IPS-15b (cell line): Measurements from ENCODE around the gene TNS3.
"Not testable (repeated sequence)": the region's sequence is repeated elsewhere in the genome, so short reads cannot be mapped to it uniquely, and the experiment has no call there.

Source experiments
- H3K27me3 ChIP-seq: one replicate; pipeline ENCODE4 v1.6.1; 2013; ENCODE audit warnings: low read length; ENCODE audit not compliant: control insufficient read depth, insufficient read depth
- H3K36me3 ChIP-seq: one replicate; pipeline ENCODE4 v1.6.1; 2013; ENCODE audit warnings: low read length; ENCODE audit not compliant: control insufficient read depth, insufficient read depth
- H3K4me1 ChIP-seq: one replicate; pipeline ENCODE4 v1.6.1; 2013; ENCODE audit warnings: mild to moderate bottlenecking, low read length; ENCODE audit not compliant: control insufficient read depth, insufficient read depth
- H3K4me3 ChIP-seq: one replicate; pipeline ENCODE4 v1.5.1; 2013; ENCODE audit warnings: low read depth, low read length
- H3K9ac ChIP-seq: one replicate; pipeline ENCODE4 v1.6.1; 2013; ENCODE audit warnings: low read depth, mild to moderate bottlenecking, low read length
- H3K9me3 ChIP-seq: one replicate; pipeline ENCODE4 v1.6.1; 2013; ENCODE audit warnings: mild to moderate bottlenecking, low read length; ENCODE audit not compliant: control insufficient read depth, insufficient read depth

TNS3 gene

GRCh38 chr7:47600199-47601118 is 18.5 kb upstream of the TNS3 start:
- no peak overlapping the region for H3K4me3 ChIP-seq
- no peaks in the 10 kb centered on the region for H3K27me3 ChIP-seq
- peaks cover 5% of the 10 kb centered on the region for H3K9me3 ChIP-seq
- no peaks in the 10 kb centered on the region for H3K4me1 ChIP-seq
- H3K9ac ChIP-seq = no peak overlapping the region
- H3K36me3 ChIP-seq = no peaks in the 10 kb centered on the region

DNA sequence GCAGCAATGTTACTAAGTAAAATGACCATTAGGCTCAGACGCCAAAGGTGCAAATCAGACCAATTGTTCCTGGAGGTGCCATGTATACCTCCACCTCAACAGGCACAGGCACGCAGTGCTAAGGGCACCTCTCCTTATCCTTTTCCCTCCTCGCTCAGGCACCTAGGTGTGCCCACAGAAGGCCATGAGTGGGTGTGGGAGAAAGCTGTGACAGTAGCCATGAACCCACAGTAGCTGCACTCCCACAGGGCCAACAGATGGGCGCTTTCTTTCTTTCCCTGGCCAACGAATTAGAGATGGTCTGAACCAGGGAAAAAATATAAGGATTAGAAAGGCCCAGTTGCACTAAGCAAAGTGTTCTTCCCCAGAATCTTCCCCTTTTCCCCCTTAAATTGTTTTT is 15.5 kb upstream of the TNS3 start:
- no peaks in the 10 kb centered on the region for H3K27me3 ChIP-seq
- peaks cover 5% of the 10 kb centered on the region for H3K9me3 ChIP-seq
- no peaks in the 10 kb centered on the region for H3K4me1 ChIP-seq
- no peaks in the 10 kb centered on the region for H3K36me3 ChIP-seq
- H3K4me3 ChIP-seq = no peak overlapping the region
- H3K9ac ChIP-seq = no peak overlapping the region

DNA sequence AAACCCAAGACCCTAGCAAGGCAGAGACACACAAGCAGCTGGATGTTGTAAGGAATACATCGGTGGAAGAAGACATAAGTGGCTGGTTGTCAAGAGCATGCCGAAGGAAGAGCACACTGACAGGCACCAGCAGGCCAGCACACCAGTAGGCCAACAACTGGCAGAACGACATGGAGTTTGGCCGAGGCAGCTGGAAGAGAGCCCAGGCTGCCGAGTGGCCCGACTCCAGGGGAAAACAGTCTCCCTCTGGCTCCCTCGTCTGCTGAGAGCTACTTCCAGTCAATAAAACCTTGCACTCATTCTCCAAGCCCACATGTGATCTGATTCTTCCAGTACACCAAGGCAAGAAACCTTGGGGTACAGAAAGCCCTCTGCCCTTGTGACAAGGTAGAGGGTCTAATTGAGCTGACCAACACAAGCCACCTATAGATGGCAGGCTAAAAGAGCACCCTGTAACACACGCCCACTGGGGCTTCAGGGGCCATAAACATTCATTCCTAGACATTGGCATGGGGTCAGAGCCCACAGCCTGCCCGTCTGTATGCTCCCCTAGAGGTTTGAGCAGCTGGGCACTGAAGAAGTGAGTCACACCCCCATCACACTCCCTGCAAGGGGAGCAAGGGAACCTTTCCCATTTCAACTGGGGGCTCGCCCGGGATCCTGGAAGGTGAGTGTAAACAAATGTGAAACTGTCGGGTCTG is 14.7 kb upstream of the TNS3 start:
- Histone ChIP-seq H3K27me3 (no peaks in the 10 kb centered on the region), H3K4me1 (peaks cover 6% of the 10 kb centered on the region), H3K36me3 (no peaks in the 10 kb centered on the region), H3K4me3 (no peak overlapping the region), H3K9ac (no peak overlapping the region), H3K9me3 (peaks cover 5% of the 10 kb centered on the region)

- H3K27me3 ChIP-seq = no peaks in the 10 kb centered on the region
- no peak overlapping the region for H3K9ac ChIP-seq
Observed at GRCh38 chr7:47594406-47594805, 12.5 kb upstream of the TNS3 start.

DNA sequence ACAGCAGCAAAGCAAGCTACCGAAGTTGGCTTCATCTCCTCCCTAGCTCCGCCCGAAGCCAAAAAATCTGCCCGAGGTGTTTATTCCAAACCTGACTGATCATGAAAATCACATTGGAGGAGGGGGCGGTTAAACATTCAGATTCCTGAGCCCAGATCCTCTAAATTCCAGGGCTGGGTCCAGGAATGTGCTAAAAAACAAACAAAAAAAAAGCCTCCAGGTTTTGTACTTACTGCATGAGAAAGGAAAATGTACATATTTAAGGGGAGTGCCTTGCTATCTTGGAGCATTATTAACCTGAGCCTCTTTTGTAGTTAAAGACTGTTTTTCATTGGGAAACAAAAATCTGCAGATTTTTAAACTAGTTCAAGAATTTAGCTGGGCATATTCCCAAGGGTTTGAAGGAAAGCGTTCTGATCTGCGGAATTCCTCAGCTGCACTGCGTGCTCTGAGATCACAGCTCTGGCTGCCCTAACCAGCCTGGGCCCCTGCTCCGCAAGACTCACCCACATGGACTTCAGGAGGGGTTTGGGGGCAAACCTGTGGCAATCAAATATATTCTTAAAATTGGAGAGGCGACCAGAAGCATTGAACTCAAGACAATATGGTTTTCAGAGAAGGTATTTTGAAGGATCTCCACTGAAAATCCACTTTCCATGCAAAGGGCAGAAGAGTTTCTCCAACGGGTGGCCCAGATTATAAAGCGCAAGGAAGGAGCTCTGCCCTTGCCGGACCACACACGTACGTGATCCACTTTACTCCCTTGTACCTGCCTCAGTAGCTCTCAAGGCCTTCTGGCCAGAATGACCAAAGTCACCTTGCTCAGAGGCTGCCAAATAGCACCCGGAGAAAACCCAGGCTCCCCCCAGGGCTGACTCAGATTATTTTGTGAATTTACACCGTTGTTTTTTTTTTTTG is 10.0 kb upstream of the TNS3 start:
- no peak overlapping the region for H3K9ac ChIP-seq
- H3K27me3 ChIP-seq = no peaks in the 10 kb centered on the region
- no peaks in the 10 kb centered on the region for H3K36me3 ChIP-seq
- no peaks in the 10 kb centered on the region for H3K9me3 ChIP-seq
- no peak overlapping the region for H3K4me3 ChIP-seq
- H3K4me1 ChIP-seq = peaks cover 10% of the 10 kb centered on the region

More at GRCh38 chr7:47594406-47594805, 12.5 kb upstream of the TNS3 start:
- Histone ChIP-seq H3K36me3 (no peaks in the 10 kb centered on the region), H3K4me3 (no peak overlapping the region), H3K9me3 (peaks cover 5% of the 10 kb centered on the region), H3K4me1 (peaks cover 10% of the 10 kb centered on the region)

GRCh38 chr7:47591089-47591654 is 9.3 kb upstream of the TNS3 start:
- Histone ChIP-seq H3K27me3 (no peaks in the 10 kb centered on the region), H3K36me3 (no peaks in the 10 kb centered on the region), H3K4me1 (peaks cover 10% of the 10 kb centered on the region), H3K9ac (no peak overlapping the region), H3K9me3 (no peaks in the 10 kb centered on the region), H3K4me3 (no peak overlapping the region)

DNA sequence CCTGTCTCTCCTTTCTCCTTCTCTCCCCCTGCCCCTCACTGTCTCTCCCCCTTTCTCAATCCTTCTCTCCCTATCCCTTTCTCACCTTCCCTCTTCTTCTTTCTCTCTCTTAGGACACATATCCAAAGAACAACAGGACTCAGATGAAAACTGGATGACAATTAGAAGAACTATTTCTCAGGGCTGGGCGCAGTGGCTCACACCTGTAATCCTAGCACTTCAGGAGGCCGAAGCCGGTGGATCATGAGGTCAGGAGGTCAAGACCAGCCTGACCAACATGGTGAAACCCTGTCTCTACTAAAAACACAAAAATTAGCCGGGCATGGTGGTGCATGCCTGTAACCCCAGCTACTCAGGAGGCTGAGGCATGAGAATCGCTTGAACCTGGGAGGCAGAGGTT is 8.3 kb upstream of the TNS3 start:
- not testable (repeated sequence) for H3K36me3 ChIP-seq, H3K27me3 ChIP-seq, H3K4me3 ChIP-seq, H3K9ac ChIP-seq, H3K9me3 ChIP-seq
- H3K4me1 ChIP-seq = peaks cover 10% of the 10 kb centered on the region

- H3K36me3 ChIP-seq = no peaks in the 10 kb centered on the region
- peaks cover 10% of the 10 kb centered on the region for H3K4me1 ChIP-seq
- H3K4me3 ChIP-seq = no peak overlapping the region
- no peak overlapping the region for H3K9ac ChIP-seq
- H3K9me3 ChIP-seq = no peaks in the 10 kb centered on the region
- peaks cover 7% of the 10 kb centered on the region for H3K27me3 ChIP-seq
Observed at GRCh38 chr7:47588704-47589225, 6.9 kb upstream of the TNS3 start.

- H3K27me3 ChIP-seq = peaks cover 15% of the 10 kb centered on the region
- H3K4me3 ChIP-seq = no peak overlapping the region
- no peaks in the 10 kb centered on the region for H3K36me3 ChIP-seq
- H3K9ac ChIP-seq = no peak overlapping the region
- peaks cover 10% of the 10 kb centered on the region for H3K4me1 ChIP-seq
- H3K9me3 ChIP-seq = no peaks in the 10 kb centered on the region
Observed at GRCh38 chr7:47587976-47588375, 6.1 kb upstream of the TNS3 start.

DNA sequence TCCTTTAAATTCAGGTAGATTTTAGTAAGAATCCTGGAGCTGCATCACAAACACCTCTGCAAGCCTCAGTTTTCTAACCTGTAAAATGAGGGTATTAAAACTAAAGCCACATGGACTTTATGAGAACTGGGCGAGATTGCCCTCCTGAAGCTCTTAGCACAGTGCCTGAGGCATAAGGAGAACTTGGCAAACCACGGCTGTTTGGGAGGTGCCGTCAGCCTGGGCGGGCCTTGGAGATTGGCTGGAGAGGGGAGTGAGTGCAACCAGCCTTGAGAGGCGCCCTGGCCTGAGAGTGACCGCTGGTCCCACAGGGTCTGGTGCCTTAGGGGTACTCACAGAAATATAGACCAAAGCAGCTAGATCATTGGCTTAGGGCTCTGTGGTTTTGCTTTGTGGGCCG is 5.4 kb upstream of the TNS3 start:
- no peak overlapping the region for H3K4me3 ChIP-seq
- no peaks in the 10 kb centered on the region for H3K9me3 ChIP-seq
- peaks cover 10% of the 10 kb centered on the region for H3K4me1 ChIP-seq
- H3K36me3 ChIP-seq = no peaks in the 10 kb centered on the region
- no peak overlapping the region for H3K9ac ChIP-seq
- peaks cover 15% of the 10 kb centered on the region for H3K27me3 ChIP-seq

GRCh38 chr7:47586925-47587324 is 5.0 kb upstream of the TNS3 start:
- Histone ChIP-seq H3K27me3 (peaks cover 15% of the 10 kb centered on the region), H3K9ac (no peak overlapping the region), H3K36me3 (no peaks in the 10 kb centered on the region), H3K4me3 (no peak overlapping the region), H3K4me1 (peaks cover 6% of the 10 kb centered on the region), H3K9me3 (no peaks in the 10 kb centered on the region)
